GM18873 (cell line): ENCODE measurements around the gene PLEKHA7.
"Not testable (repeated sequence)": the region's sequence is repeated elsewhere in the genome, so short reads cannot be mapped to it uniquely, and the experiment has no call there.

Source experiments
- ATAC-seq: cut with Tn5 transposase; IDR thresholded peaks from one replicate; pipeline ENCODE4 v1.9.1; 2021; ENCODE audit warnings: mild to moderate bottlenecking, moderate library complexity, moderate number of reproducible peaks; ENCODE audit not compliant: unreplicated experiment, low FRiP score

PLEKHA7 gene

GRCh38 chr11:16945671-16946469, 68.3 kb downstream of the PLEKHA7 start:
- peak; percentile 51 for ATAC-seq

GRCh38 chr11:16942911-16943310, 71.3 kb downstream of the PLEKHA7 start:
- ATAC-seq = no peak

GRCh38 chr11:16942342-16942741, 71.9 kb downstream of the PLEKHA7 start:
- no peak for ATAC-seq

- no peak for ATAC-seq
Measured at GRCh38 chr11:16941935-16942334, 72.3 kb downstream of the PLEKHA7 start.

- no peak for ATAC-seq
Measured at GRCh38 chr11:16938061-16938460, 76.2 kb downstream of the PLEKHA7 start.

- no peak for ATAC-seq
Measured at GRCh38 chr11:16936643-16937042, 77.6 kb downstream of the PLEKHA7 start.

- ATAC-seq = no peak
Measured at GRCh38 chr11:16935518-16936302, 78.5 kb downstream of the PLEKHA7 start.

- ATAC-seq = no peak
Measured at GRCh38 chr11:16933756-16934603, 80.2 kb downstream of the PLEKHA7 start.

DNA sequence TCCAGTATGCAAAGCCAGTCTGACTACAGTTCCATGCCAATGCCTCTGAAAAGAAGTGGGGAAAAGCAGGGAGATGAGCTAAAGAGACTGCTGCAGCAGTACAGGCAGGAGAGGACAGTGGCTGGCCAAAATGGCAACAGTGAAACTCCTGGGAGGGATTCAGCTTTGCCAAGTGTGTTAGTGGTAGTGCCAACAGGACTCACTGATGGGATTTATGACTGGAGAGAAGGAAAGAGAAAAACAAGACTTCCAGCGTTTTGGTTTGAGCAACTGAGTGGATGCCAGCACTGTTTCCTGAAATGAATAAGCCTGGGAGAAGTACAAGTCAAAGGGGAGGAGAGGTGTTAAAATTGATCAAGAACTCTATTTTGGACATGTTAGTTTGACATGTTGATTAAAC, 80.9 kb downstream of the PLEKHA7 start:
- no peak for ATAC-seq

- no peak for ATAC-seq
Measured at GRCh38 chr11:16928044-16928443, 86.2 kb downstream of the PLEKHA7 start.

- no peak for ATAC-seq
Measured at GRCh38 chr11:16926883-16927626, 87.2 kb downstream of the PLEKHA7 start.

DNA sequence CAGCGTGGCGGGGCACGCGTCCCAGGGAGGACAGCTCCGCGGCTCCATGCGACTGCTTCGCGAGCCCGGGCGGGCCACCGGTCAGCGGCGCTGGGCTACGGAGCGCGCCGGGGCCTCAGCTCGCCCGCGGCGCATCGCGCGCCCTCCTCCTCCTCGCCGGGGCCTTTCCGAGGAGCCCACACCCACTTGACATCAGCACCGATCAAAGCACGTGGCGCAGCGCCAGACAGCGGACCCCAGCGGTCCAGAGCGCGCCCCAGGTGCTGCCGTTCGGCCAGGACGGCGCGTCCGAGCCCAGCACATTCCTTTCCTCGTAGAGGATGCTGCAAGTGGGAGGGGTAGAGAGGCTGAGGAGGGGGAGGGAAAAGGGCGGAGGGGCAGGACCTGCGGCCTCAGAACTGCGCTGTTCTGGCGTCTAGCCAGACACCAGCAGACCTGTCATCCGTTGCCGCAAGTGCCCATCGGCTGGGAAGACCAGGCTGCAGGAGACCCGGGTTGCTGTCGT, 88.6 kb downstream of the PLEKHA7 start:
- no peak for ATAC-seq

GRCh38 chr11:16924826-16925560, 89.2 kb downstream of the PLEKHA7 start:
- no peak for ATAC-seq

- no peak for ATAC-seq
Measured at GRCh38 chr11:16924462-16924825, 89.8 kb downstream of the PLEKHA7 start.

- ATAC-seq = no peak
Measured at GRCh38 chr11:16923987-16924386, 90.2 kb downstream of the PLEKHA7 start.

- no peak for ATAC-seq
Measured at GRCh38 chr11:16921668-16922067, 92.5 kb downstream of the PLEKHA7 start.

GRCh38 chr11:16921019-16921418, 93.2 kb downstream of the PLEKHA7 start:
- ATAC-seq = no peak

GRCh38 chr11:16920559-16920958, 93.7 kb downstream of the PLEKHA7 start:
- ATAC-seq = no peak

DNA sequence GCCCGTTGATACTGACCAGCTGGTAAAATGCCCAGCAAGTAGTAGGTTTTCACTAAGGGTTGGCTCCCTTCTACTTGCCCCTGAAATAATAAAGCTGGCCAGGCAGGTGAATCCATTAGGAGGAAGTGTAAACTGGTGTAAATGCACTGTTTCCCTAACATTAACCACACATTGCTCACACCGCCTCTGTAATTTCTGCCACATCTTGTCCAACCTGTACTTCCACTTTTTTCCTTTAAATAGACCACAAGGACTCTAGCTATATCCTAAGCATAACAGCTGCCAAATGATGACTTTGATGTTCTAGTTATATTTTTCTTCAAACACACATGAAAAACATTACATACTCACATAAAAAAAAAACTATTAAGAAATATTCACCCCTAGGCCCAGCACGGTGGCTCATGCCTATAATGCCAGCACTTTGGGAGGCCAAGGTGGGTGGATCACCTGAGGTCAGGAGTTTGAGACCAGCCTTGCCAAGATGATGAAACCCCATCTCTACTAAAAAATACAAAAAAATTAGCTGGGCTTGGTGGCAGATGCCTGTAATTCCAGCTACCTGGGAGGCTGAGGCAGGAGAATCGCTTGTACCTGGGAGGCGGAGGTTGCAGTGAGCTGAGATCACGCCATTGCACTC, 95.6 kb downstream of the PLEKHA7 start:
- not testable (repeated sequence) for ATAC-seq
